H9 (cell line): ENCODE data around the gene NKX3-2. TPM values are rescaled to one million over a fixed set of nuclear protein-coding genes. Genes with fewer than 3 reads are reported as not detected.

Experiments
- DNase-seq: peaks from one replicate; pipeline ENCODE4 v3.0.0-alpha.2; 2017
- H2AFZ ChIP-seq: one replicate; pipeline ENCODE4 v1.6.1; 2013; ENCODE audit warnings: mild to moderate bottlenecking, low read length, control low read depth, moderate library complexity
- H2AK5ac ChIP-seq: 2 replicates; pipeline ENCODE4 v1.6.1; 2013; ENCODE audit warnings: low read length, control low read depth, mixed read lengths; ENCODE audit not compliant: insufficient read length
- H2BK120ac ChIP-seq: one replicate; pipeline ENCODE4 v1.6.1; 2013; ENCODE audit warnings: low read depth, mild to moderate bottlenecking, low read length, control low read depth, inconsistent platforms; ENCODE audit not compliant: poor library complexity, severe bottlenecking
- H2BK12ac ChIP-seq: 2 replicates; pipeline ENCODE4 v1.6.1; 2013; ENCODE audit warnings: low read length, control low read depth, mixed read lengths, low read depth; ENCODE audit not compliant: insufficient read length
- H2BK15ac ChIP-seq: 2 replicates; pipeline ENCODE4 v1.6.1; 2013; ENCODE audit warnings: low read depth, low read length, control low read depth
- H2BK20ac ChIP-seq: one replicate; pipeline ENCODE4 v1.6.1; 2013; ENCODE audit warnings: low read depth, mild to moderate bottlenecking, low read length, control low read depth, inconsistent platforms; ENCODE audit not compliant: poor library complexity, severe bottlenecking
- H2BK5ac ChIP-seq: 2 replicates; pipeline ENCODE4 v1.6.1; 2013; ENCODE audit warnings: low read length, control low read depth, mixed read lengths; ENCODE audit not compliant: insufficient read length
- H3K14ac ChIP-seq: 2 replicates; pipeline ENCODE4 v1.6.1; 2013; ENCODE audit warnings: low read length, control low read depth; ENCODE audit not compliant: insufficient read depth
- H3K18ac ChIP-seq: 2 replicates; pipeline ENCODE4 v1.6.1; 2013; ENCODE audit warnings: low read depth, mild to moderate bottlenecking, mixed read lengths, low read length, control low read depth; ENCODE audit not compliant: insufficient read length
- H3K23ac ChIP-seq: 2 replicates; pipeline ENCODE4 v1.6.1; 2013; ENCODE audit warnings: low read length, control low read depth, mixed read lengths, low read depth; ENCODE audit not compliant: insufficient read length
- H3K23me2 ChIP-seq: 2 replicates; pipeline ENCODE4 v1.6.1; 2013; ENCODE audit warnings: low read depth, mild to moderate bottlenecking, mixed read lengths, low read length, control low read depth; ENCODE audit not compliant: insufficient read length, poor library complexity, severe bottlenecking
- H3K27ac ChIP-seq: 2 replicates; pipeline ENCODE4 v1.5.1; 2013; ENCODE audit warnings: low read length, control low read depth, mixed read lengths, low read depth; ENCODE audit not compliant: insufficient read length
- H3K27me3 ChIP-seq: 2 replicates; pipeline ENCODE4 v1.6.1; 2013; ENCODE audit warnings: low read length, control low read depth, inconsistent platforms; ENCODE audit not compliant: insufficient read depth
- H3K4ac ChIP-seq: 2 replicates; pipeline ENCODE4 v1.6.1; 2013; ENCODE audit warnings: low read depth, mild to moderate bottlenecking, control low read depth, inconsistent platforms, low read length, moderate library complexity
- H3K4me1 ChIP-seq: 2 replicates; pipeline ENCODE4 v1.6.1; 2013; ENCODE audit warnings: low read length, control low read depth, inconsistent platforms; ENCODE audit not compliant: insufficient read depth
- H3K4me2 ChIP-seq: 2 replicates; pipeline ENCODE4 v1.6.1; 2013; ENCODE audit warnings: low read length, control low read depth, mixed read lengths; ENCODE audit not compliant: insufficient read length, insufficient read depth
- H3K56ac ChIP-seq: 2 replicates; pipeline ENCODE4 v1.6.1; 2013; ENCODE audit warnings: low read depth, mild to moderate bottlenecking, mixed read lengths, low read length, control low read depth; ENCODE audit not compliant: insufficient read length
- H3K79me1 ChIP-seq: 2 replicates; pipeline ENCODE4 v1.6.1; 2013; ENCODE audit warnings: low read depth, mild to moderate bottlenecking, moderate library complexity, low read length, control low read depth, inconsistent platforms; ENCODE audit not compliant: insufficient read depth, poor library complexity, severe bottlenecking
- H3K79me2 ChIP-seq: 2 replicates; pipeline ENCODE4 v1.6.1; 2013; ENCODE audit warnings: low read length, control low read depth, inconsistent platforms; ENCODE audit not compliant: insufficient read depth
- H3K9ac ChIP-seq: 2 replicates; pipeline ENCODE4 v1.6.1; 2013; ENCODE audit warnings: low read length, control low read depth, mixed read lengths; ENCODE audit not compliant: insufficient read length; ENCODE audit errors: extremely low read depth
- H3K9me3 ChIP-seq: one replicate; pipeline ENCODE4 v1.6.1; 2013; ENCODE audit warnings: low read depth, low read length, inconsistent platforms; ENCODE audit not compliant: control insufficient read depth
- H3T11ph ChIP-seq: one replicate; pipeline ENCODE4 v1.6.1; 2013; ENCODE audit warnings: mild to moderate bottlenecking, low read length, control low read depth, inconsistent platforms
- H4K20me1 ChIP-seq: one replicate; pipeline ENCODE4 v1.6.1; 2013; ENCODE audit not compliant: control insufficient read depth, insufficient read length, insufficient read depth
- H4K5ac ChIP-seq: 2 replicates; pipeline ENCODE4 v1.6.1; 2013; ENCODE audit warnings: low read depth, mild to moderate bottlenecking, mixed read lengths, low read length, control low read depth; ENCODE audit not compliant: insufficient read length
- H4K8ac ChIP-seq: replicated peaks from 2 replicates; pipeline ENCODE4 v1.6.1; 2013; ENCODE audit warnings: low read length, control low read depth, mixed read lengths, low read depth; ENCODE audit not compliant: insufficient read length
- H4K91ac ChIP-seq: 2 replicates; pipeline ENCODE4 v1.6.1; 2013; ENCODE audit warnings: low read depth, mild to moderate bottlenecking, moderate library complexity, mixed read lengths, low read length, control low read depth; ENCODE audit not compliant: insufficient read length
- H3K27ac Mint-ChIP-seq, 3 experiments: 2 replicates in 2 of 3; 3 replicates in 1 of 3; pipeline ENCODE4 v1.8.0; 2020 to 2021; ENCODE audit warnings: mixed read lengths in 3 of 3, mild to moderate bottlenecking in 1 of 3, moderate library complexity in 1 of 3
- H3K27me3 Mint-ChIP-seq: 2 replicates; pipeline ENCODE4 v1.8.0; 2021; ENCODE audit warnings: low read depth, mild to moderate bottlenecking, moderate library complexity, mixed read lengths
- H3K36me3 Mint-ChIP-seq, 3 experiments: 2 replicates in 2 of 3; 3 replicates in 1 of 3; pipeline ENCODE4 v1.8.0; 2020 to 2021; ENCODE audit warnings: low read depth in 3 of 3, mixed read lengths in 3 of 3; ENCODE audit not compliant: insufficient read depth in 1 of 3
- H3K4me1 Mint-ChIP-seq, 2 experiments: 2 replicates each; pipeline ENCODE4 v1.8.0; 2020; ENCODE audit warnings: mixed read lengths in 2 of 2
- H3K4me3 Mint-ChIP-seq, 2 experiments: 2 replicates in 1 of 2; 3 replicates in 1 of 2; pipeline ENCODE4 v1.8.0; 2020 to 2021; ENCODE audit warnings: mild to moderate bottlenecking in 2 of 2, mixed read lengths in 2 of 2, moderate library complexity in 1 of 2
- H3K9me3 Mint-ChIP-seq, 2 experiments: 2 replicates in 1 of 2; 3 replicates in 1 of 2; pipeline ENCODE4 v1.8.0; 2020; ENCODE audit warnings: mild to moderate bottlenecking in 2 of 2, mixed read lengths in 2 of 2, moderate library complexity in 1 of 2
- WGBS: extraction: QIAGEN DNeasy Blood & Tissue Kit; methylation state at CpG from one replicate; pipeline ENCODE4 v1.1.7; 2013; ENCODE audit warnings: missing lambda C conversion rate, low lambda C conversion rate, mixed read lengths; ENCODE audit not compliant: insufficient read length; ENCODE audit errors: extremely low coverage; 5-methylcytosine and 5-hydroxymethylcytosine counted together
- total RNA-seq: library from RNA; stranded (reverse); gene quantifications from 2 replicates; pipeline ENCODE4 v1.2.1, GENCODE V29; 2021
- TF ChIP-seq, protein P1 (sequence below): fragments of 200-600 bp; sonication (generic); conservative IDR thresholded peaks from 3 replicates; pipeline ENCODE4 v1.8.0; 2021; ENCODE audit warnings: antibody characterized with exemption, mild to moderate bottlenecking

NKX3-2 gene
- total RNA-seq, 1 experiment from 2014 or later = 1.9 TPM

- H2AK5ac ChIP-seq = no peak overlapping the region
- H3K4me2 ChIP-seq = no peak overlapping the region
- no peak overlapping the region for H3K4ac ChIP-seq
- H3K9me3 ChIP-seq = no peaks in the 10 kb centered on the region
- no peaks in the 10 kb centered on the region for H3K79me1 ChIP-seq
- no peak overlapping the region for H2BK120ac ChIP-seq
- H3K23ac ChIP-seq = no peak overlapping the region
- no CpG with 5 or more reads among the region's 18 CpGs for whole genome bisulfite sequencing
- H3K4me1 Mint-ChIP-seq = peaks cover 42 to 56% of the 10 kb centered on the region in 2 experiments
- no peak overlapping the region for H4K8ac ChIP-seq
- H3K9ac ChIP-seq = no peak overlapping the region
- no peak overlapping the region for H2BK5ac ChIP-seq
- peaks cover 13% of the 10 kb centered on the region for H3K23me2 ChIP-seq
- H3K27ac Mint-ChIP-seq = no peak overlapping the region
- H3K56ac ChIP-seq = no peak overlapping the region
- no peak overlapping the region for H3T11ph ChIP-seq
- no peak overlapping the region for H2BK12ac ChIP-seq
- peaks cover 3% of the 10 kb centered on the region in 2 experiments for H3K9me3 Mint-ChIP-seq
- peaks cover 99% of the 10 kb centered on the region for H3K27me3 Mint-ChIP-seq
- H3K4me1 ChIP-seq = peaks cover 4% of the 10 kb centered on the region
- no peaks in the 10 kb centered on the region for H3K79me2 ChIP-seq
- no peak overlapping the region for H4K5ac ChIP-seq
- H2AFZ ChIP-seq = no peak overlapping the region
- H3K4me3 Mint-ChIP-seq = peak overlapping the region in 1 of 2 experiments; percentile 47; a peak in 2 of 5 replicates
- H3K36me3 Mint-ChIP-seq = no peaks in the 10 kb centered on the region
- TF ChIP-seq, protein P1, sequence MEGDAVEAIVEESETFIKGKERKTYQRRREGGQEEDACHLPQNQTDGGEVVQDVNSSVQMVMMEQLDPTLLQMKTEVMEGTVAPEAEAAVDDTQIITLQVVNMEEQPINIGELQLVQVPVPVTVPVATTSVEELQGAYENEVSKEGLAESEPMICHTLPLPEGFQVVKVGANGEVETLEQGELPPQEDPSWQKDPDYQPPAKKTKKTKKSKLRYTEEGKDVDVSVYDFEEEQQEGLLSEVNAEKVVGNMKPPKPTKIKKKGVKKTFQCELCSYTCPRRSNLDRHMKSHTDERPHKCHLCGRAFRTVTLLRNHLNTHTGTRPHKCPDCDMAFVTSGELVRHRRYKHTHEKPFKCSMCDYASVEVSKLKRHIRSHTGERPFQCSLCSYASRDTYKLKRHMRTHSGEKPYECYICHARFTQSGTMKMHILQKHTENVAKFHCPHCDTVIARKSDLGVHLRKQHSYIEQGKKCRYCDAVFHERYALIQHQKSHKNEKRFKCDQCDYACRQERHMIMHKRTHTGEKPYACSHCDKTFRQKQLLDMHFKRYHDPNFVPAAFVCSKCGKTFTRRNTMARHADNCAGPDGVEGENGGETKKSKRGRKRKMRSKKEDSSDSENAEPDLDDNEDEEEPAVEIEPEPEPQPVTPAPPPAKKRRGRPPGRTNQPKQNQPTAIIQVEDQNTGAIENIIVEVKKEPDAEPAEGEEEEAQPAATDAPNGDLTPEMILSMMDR = no peak
- no peak overlapping the region for H4K91ac ChIP-seq
- H3K14ac ChIP-seq = no peak overlapping the region
- H3K27ac ChIP-seq = no peak overlapping the region
- no peak overlapping the region for H2BK20ac ChIP-seq
- DNase-seq = no peak
- H4K20me1 ChIP-seq = no peaks in the 10 kb centered on the region
- H2BK15ac ChIP-seq = no peak overlapping the region
- no peak overlapping the region for H3K18ac ChIP-seq
- peaks cover 90% of the 10 kb centered on the region for H3K27me3 ChIP-seq
These were observed 9.2 kb downstream of the NKX3-2 start for GRCh38 chr4:13535118-13535517.
